Measurements from ENCODE around the gene IFI6.
A peak's percentile ranks its signal among the peaks of the same experiment; 100 is the strongest.
"Not testable (repeated sequence)": the region's sequence is repeated elsewhere in the genome, so short reads cannot be mapped to it uniquely, and the experiment has no call there.

IFI6 gene, protein sequence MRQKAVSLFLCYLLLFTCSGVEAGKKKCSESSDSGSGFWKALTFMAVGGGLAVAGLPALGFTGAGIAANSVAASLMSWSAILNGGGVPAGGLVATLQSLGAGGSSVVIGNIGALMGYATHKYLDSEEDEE

DNA sequence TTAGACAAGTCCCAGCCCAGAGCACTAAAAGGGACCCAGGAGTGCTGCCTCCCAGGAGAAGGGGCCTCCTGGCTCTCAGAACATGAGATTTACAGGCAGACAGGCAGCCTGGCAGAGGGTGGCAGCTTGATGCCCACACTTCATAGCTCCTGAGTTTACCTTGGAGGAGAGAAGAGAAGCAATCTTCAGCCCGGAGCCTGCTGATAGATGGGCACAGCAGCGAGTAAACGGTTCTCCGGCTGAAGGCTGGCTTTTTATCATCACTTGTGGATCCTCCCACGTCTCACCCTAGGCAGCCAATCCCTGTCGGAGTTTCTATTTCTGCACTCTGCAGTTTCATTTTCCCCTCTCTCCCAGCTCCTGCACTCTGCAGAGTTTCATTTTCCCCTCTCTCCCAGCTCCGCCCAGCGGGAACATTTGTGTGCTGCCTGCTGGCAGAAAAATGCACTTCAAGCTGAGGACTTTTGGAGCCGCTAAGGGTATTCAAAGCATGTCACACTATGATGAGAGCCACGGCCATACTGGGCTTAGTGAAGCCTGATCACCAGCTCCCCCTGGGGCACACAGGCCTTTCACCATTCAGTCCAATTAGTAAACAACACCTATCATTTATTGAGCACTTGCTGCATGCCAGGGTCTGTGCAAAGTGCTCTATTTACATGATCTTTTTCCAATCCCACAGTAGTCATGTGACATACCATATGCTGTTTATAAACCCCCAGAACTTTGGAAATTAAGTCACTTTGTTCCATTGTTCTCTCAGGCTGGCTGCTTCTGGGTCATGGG lies at the start of gene IFI6:
Gene IFI6, minus strand, starts transcription at position 229 of the 786 bp plus-strand sequence. CDS start 2,878 bp downstream, outside the sequence.
- DNase-seq (ENCODE audit: low read depth), result peak; percentile 61

- DNase-seq (ENCODE audit: low read depth), result no peak
These were observed 47.6 kb upstream of the IFI6 start for GRCh38 chr1:27719286-27720251.

- no peak for DNase-seq (ENCODE audit: low read depth)
These were observed 44.4 kb upstream of the IFI6 start for GRCh38 chr1:27716262-27716895.

DNA sequence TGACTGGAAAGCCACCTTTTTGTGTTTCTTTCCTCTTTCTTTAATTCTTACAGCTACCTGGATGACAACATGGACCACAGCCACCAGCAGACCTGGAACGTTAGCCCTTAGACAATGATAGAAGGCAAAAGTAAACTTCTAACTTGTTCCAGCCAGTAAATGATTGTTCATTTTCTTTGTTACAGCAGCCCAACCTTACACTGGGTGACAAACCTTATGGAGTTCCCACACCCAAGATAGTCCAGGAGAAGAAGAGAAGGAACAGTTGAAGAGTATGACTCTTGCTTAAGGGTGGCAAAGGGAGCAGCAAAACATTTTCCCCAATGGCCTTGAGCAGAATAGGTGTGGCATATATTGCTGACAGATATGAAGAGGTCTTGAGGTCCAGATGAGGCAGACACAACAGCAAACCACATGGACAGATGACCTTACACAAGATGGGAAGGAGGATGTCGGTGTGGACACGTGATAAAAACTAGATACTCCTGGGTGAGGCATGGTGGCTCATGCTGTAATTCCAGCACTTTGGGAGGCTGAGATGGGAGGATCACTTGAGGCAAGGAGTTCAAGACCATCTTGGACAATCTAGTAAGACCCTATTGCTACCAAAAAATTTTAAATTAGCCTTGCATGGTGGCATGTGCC lies 42.0 kb upstream of the IFI6 start:
- no peak for DNase-seq (ENCODE audit: low read depth)

DNA sequence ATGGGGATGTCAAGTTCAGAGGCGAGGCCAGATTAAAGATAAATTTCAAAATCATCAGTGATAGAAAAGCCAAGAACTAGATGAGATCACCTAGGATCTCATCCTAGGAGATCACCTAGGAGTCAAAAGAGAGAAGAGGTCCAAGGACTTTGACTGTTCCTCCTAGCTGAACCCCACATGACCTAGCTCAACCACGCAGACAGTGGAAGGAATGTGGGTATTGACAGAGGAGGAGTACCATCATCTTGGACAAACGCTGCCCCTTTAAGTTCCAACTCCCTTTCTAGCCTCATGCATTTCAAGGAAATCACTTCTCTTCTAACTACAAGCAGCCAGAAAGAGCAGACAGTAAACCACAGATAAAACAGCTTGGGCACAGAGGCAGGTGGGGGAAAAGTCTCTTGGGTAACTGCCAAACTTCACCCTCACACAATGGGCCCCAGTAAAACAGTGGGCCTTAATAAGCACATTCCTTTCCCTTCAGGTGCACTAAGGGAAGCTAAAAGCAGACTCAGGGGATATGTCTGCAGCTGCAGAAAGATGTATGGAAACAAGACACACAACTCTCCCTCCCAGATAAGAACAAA lies 41.2 kb upstream of the IFI6 start:
- DNase-seq (ENCODE audit: low read depth), result no peak

DNA sequence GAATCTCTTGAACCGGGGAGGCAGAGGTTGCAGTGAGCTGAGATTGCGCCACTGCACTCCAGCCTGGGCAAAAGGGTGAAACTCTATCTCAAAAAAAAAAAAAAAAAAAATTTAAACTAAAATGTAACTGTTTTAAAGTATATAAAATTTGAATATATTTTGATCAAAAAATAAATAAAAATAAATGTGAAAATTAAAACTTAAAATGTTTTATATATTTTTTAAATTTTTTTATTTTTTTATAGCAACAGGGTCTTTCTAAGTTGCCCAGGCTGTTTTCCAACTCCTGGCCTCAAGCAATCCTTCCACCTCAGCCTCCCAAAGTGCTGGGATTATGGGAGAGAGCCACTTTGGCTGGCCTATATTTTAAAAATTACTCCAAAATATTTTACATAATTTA lies 38.6 kb upstream of the IFI6 start:
- DNase-seq (ENCODE audit: low read depth), result no peak

DNA sequence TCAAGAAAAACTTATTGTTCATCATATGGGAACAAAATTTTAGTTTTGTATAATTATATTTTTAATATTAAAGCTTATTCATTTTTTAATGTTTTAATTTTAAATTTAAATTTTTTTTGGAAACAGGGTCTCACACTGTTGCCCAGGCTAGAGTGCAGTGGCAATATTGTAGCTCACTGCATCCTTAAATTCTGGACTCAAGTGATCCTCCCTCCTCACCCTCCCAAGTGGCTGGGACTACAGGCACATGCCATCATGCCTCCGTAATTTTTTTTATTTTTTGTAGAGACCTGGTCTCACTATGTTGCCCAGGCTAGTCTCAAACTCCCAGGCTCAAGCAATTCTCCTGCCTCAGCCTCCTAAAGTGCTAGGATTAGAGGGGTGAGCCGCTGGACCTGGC lies 33.6 kb upstream of the IFI6 start:
- DNase-seq (ENCODE audit: low read depth), result no peak

- DNase-seq (ENCODE audit: low read depth), result no peak
These were observed 33.0 kb upstream of the IFI6 start for GRCh38 chr1:27704958-27705357.

GRCh38 chr1:27696835-27697234 lies 24.8 kb upstream of the IFI6 start:
- DNase-seq (ENCODE audit: low read depth), result not testable (repeated sequence)

DNA sequence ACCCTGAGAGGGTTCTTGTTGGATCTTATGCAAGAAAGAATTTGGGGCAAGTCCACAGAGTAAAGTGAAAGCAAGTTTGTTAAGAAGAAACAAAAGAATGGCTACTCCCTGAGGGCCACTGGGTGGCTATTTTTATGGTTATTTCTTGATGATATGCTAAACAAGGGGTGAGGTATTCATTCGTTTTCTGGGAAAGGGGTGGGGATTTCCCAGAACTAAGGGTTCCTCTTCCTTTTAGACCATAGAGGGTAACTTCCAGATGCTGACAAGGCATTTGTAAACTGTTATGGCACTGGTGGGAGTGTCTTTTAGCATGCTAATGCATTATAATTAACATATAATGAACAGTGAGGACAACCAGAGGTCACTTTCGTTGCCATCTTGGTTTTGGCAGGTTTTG lies 18.2 kb upstream of the IFI6 start:
- no peak for DNase-seq (ENCODE audit: low read depth)

GRCh38 chr1:27689423-27690173 lies 17.6 kb upstream of the IFI6 start:
- DNase-seq (ENCODE audit: low read depth), result no peak

DNA sequence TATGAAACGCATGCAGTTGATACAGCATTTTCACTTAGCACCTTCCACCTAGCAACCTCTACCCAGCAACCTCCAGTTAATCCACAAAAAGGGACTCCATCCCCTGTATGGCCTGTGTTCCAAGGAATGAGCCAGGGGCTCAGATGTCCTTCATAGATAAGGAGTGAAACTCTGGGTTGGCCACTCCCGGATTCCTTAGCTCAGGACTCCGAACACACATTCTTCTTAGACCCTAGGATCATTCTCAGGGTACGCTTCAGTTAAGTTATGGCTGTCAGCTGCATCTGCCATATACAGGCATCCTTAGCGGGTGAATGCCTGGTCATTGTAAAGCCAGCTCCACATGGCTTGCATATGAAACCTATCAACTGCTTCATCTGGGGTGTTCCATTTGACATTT lies 15.9 kb upstream of the IFI6 start:
- no peak for DNase-seq (ENCODE audit: low read depth)

DNA sequence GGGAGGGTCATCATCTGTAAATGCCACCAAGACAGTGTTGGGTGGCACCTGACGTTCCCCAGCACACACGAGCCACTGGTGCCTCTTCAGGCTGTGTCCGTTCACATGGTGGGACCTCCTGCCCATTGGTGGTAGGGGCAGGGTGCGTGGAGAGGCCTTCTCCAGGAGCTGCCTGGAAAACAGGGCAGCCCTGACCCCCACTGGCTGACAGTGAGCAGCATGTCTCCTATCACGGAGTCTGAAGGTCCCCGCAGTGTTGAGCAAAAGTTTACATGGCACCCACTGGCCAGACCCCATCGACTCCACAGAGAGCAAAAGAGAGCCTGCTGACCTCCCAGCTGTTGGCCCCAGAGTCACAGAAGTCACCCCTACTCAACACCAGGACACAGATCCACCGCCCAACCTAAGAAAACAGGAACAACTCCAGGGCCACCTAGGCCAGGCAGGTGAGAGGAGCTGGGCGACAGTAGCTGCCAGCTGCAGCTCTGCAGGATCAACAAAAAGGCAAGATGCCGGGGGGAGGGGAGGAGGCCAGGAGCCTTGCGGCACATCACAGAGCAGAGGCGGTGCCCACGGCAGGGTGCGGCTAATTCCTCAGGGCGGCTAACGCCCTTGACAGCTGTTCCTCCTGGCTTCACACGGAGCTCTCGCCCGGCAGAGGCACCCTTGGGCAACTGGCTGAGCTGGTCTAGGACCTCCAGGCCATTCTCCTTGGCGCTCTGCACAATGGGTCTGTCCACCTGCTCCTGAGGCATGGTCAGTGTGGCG lies 14.4 kb upstream of the IFI6 start:
- DNase-seq (ENCODE audit: low read depth), result no peak

DNA sequence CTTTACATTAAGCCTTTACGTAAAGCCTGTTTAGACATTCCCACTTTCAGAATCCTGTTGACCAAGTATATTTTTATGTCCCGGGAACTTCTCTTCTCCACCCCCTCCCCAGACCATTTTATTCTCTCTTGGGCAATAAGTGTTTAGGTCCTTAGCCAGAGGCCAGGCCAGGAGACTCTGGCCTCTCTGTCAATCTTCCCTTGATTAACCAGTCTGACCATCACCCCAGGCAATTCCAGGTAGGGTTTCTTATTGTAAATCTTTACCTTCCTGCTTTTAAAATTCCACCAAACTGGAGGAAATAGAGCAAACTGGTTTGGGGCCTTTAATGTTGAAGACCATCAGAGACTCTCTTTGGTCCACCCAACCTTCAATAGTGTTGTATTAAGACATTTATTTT lies 12.2 kb upstream of the IFI6 start:
- DNase-seq (ENCODE audit: low read depth), result no peak

DNA sequence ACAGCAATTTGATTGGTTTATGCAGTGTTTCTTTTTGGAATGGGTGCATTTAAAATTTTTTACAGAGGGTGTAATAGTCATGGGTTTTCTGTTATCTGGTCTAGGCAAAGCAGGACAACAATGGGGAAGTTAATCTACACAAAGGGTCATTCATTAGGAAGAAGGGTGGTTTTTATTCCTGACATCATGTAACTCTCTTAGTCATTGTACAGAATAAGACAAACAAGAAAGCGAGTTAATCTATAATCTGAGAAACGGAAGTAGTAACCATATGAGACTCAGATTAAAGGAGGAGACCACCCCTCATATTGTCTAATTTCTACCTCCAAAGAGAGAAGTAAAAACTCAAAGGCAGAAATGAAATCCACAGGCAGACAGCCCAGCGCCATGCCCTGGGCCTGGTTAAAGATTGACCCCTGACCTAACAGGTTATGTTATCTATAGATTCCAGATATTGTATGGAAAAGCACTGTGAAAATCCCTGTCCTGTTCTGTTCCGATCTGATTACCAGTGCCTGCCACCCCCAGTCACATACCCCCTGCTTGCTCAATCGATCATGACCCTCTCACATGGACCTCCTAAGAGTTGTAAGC lies 10.5 kb upstream of the IFI6 start:
- no peak for DNase-seq (ENCODE audit: low read depth)

GRCh38 chr1:27681580-27681979 lies 9.6 kb upstream of the IFI6 start:
- DNase-seq (ENCODE audit: low read depth), result not testable (repeated sequence)

DNA sequence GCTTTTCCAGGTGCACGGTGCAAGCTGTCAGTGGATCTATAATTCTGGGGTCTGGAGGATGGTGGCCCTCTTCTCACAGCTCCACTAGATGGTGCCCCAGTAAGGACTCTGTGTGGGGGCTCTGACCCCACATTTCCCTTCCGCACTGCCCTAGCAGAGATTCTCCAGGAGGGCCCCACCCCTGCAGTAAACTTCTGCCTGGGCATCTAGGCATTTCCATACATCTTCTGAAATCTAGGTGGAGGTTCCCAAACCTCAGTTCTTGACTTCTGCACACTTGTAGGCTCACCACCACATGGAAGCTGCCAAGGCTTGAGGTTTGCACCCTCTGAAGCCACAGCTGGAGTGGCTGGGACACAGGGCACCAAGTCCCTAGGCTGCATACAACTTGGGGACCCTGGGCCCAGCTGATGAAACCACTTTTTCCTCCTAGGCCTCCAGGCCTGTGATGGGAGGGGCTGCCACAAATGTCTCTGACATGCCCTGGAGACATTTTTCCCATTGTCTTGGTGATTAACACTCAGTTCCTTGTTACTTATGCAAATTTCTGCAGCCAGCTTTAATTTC lies 8.3 kb upstream of the IFI6 start:
- DNase-seq (ENCODE audit: low read depth), result not testable (repeated sequence)

DNA sequence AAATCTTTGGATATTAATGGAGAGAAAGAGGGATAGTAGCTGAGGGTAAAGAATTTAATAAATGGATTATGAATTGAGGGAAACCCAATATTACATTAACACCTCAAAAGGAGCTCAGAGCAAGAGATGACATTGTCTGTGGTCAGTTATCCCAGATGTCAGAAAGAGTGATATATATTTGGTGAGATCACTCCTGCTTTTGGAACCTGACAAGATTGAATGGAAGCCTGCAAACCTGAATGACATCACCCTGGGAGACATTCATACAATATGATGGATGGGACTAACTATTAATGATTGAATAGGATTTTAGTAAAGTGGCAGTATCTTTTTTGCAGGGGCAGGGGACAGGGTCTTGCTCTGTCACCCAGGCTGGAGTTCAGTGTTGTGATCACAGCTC lies 6.8 kb upstream of the IFI6 start:
- DNase-seq (ENCODE audit: low read depth), result no peak

DNA sequence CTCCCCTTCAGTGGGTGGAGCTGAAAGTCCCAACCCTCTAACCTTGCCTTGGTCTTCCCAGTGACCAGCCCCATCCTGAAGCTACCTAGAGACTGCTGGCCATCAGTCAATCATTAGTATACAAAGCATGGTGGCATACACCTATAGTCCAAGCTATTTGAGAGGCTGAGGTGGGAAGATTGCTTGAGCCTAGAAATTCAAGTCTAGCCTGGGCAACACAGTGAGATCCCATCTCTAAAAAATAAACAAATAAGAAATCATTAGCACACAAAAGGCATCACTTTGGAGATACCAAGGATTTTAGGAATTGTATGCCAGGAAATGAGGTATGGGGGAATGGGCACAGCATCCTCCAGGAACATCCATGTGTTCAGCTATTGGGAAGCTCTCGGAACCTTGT lies 4.4 kb upstream of the IFI6 start:
- no peak for DNase-seq (ENCODE audit: low read depth)

Data from activated gamma-delta T cell treated with anti-CD3 and anti-CD28 coated beads, Interleukin-2, amount 50 U/mL, for 16 hours (primary cell).